Measurements from ENCODE around the gene PADI1. TPM values are rescaled to one million over a fixed set of nuclear protein-coding genes. Genes with fewer than 3 reads are reported as not detected.

PADI1 gene
- total RNA-seq, 1 experiment from 2014 or later: 0.24 TPM

GRCh38 chr1:17245816-17246325 lies 40.9 kb downstream of the PADI1 start:
- Histone ChIP-seq H2BK15ac (ENCODE audit: low read depth, low read length) (no peak overlapping the region), H3K56ac (ENCODE audit: insufficient read length, low read depth, low read length) (no peak overlapping the region), H3K27ac (ENCODE audit: insufficient read length, low read depth, low read length) (no peak overlapping the region), H4K8ac (replicated peaks; ENCODE audit: insufficient read length, low read depth, low read length) (no peak overlapping the region), H2BK20ac (ENCODE audit: low read depth, low read length, poor library complexity, severe bottlenecking) (no peak overlapping the region), H3K23me2 (ENCODE audit: insufficient read length, low read depth, low read length, poor library complexity, severe bottlenecking) (peaks cover 4% of the 10 kb centered on the region), H4K20me1 (ENCODE audit: control insufficient read depth, insufficient read depth, insufficient read length) (no peaks in the 10 kb centered on the region), H3T11ph (ENCODE audit: low read length) (no peak overlapping the region), H2BK5ac (ENCODE audit: insufficient read length, low read length) (no peak overlapping the region), H3K4ac (ENCODE audit: low read depth, low read length) (no peak overlapping the region), H3K4me1 (ENCODE audit: insufficient read depth, low read length) (peaks cover 3% of the 10 kb centered on the region; the same call in 1 of the 2 replicates), H3K9ac (ENCODE audit: extremely low read depth, insufficient read length, low read length) (no peak overlapping the region), H4K5ac (ENCODE audit: insufficient read length, low read depth, low read length) (no peak overlapping the region), H3K14ac (ENCODE audit: insufficient read depth, low read length) (no peak overlapping the region), H3K4me2 (ENCODE audit: insufficient read depth, insufficient read length, low read length) (no peak overlapping the region), H2BK120ac (ENCODE audit: low read depth, low read length, poor library complexity, severe bottlenecking) (no peak overlapping the region), H3K79me1 (ENCODE audit: insufficient read depth, low read depth, low read length, poor library complexity, severe bottlenecking) (no peaks in the 10 kb centered on the region), H2AFZ (ENCODE audit: low read length) (no peak overlapping the region), H3K9me3 (ENCODE audit: control insufficient read depth, low read depth, low read length) (no peaks in the 10 kb centered on the region), H3K27me3 (ENCODE audit: insufficient read depth, low read length) (no peaks in the 10 kb centered on the region; the same call in 1 of the 2 replicates), H4K91ac (ENCODE audit: insufficient read length, low read depth, low read length) (no peak overlapping the region), H3K79me2 (ENCODE audit: insufficient read depth, low read length) (no peaks in the 10 kb centered on the region), H3K18ac (ENCODE audit: insufficient read length, low read depth, low read length) (no peak overlapping the region), H3K23ac (ENCODE audit: insufficient read length, low read depth, low read length) (no peak overlapping the region), H2BK12ac (ENCODE audit: insufficient read length, low read depth, low read length) (no peak overlapping the region), H2AK5ac (ENCODE audit: insufficient read length, low read length) (no peak overlapping the region)
- no CpG with 5 or more reads among the region's 7 CpGs for WGBS (ENCODE audit: extremely low coverage, insufficient read length, low lambda C conversion rate)
- peak overlapping the region in 2 of 3 experiments; percentile 34 to 44; a peak in 2 of 7 replicates for H3K27ac Mint-ChIP-seq
- no peaks in the 10 kb centered on the region for H3K36me3 Mint-ChIP-seq (ENCODE audit: insufficient read depth in 1 of 3, low read depth in 3 of 3)
- DNase-seq: no peak
- H3K27me3 Mint-ChIP-seq (ENCODE audit: low read depth): no peaks in the 10 kb centered on the region; the same call in 1 of the 2 replicates
- no peak for TF ChIP-seq CTCF (conservative IDR thresholded peaks at IDR 0.05)
- H3K4me1 Mint-ChIP-seq: peaks cover 18 to 32% of the 10 kb centered on the region in 2 experiments
- no peak overlapping the region for H3K4me3 Mint-ChIP-seq
- H3K9me3 Mint-ChIP-seq: no peaks in the 10 kb centered on the region; a peak in 1 of 5 replicates

All from H9 (cell line).